A549 treated with Hydrocortisone at 1 μM for 4 hours (cell line): ENCODE data around the gene SPINK2. TPM values are rescaled to one million over a fixed set of nuclear protein-coding genes. Genes with fewer than 3 reads are reported as not detected.

Source experiments
- total RNA-seq: library from RNA; stranded (reverse); fragments of 200-300 nt; extraction: Qiagen RNA extraction; gene quantifications from 5 replicates; pipeline ENCODE4 v1.2.3, GENCODE V29; 2022

SPINK2 gene
- total RNA-seq: 0.18 TPM in 1 of 5 replicates, not detected in the others

GRCh38 chr4:56821381-56822243 is at the start of gene SPINK2:
Gene SPINK2, minus strand, starts transcription at chr4:56821701. Its CDS starts 39 bp downstream, at chr4:56821662.

Other genes starting within 250 kb of the SPINK2 start
- gene HOPX, start 140.4 kb downstream of the SPINK2 start, total RNA-seq: not detected in 5 replicates
- 6.4 to 12.0 TPM (median 7.8 TPM) in 5 replicates for gene REST, start 86.2 kb upstream of the SPINK2 start, total RNA-seq
- 14.5 to 16.4 TPM (median 15.3 TPM) in 5 replicates for gene NOA1, start 155.9 kb upstream of the SPINK2 start, total RNA-seq
- 64.2 to 86.9 TPM (median 66.2 TPM) in 5 replicates for gene POLR2B, start 157.2 kb upstream of the SPINK2 start, total RNA-seq